HCT116 (cell line): ENCODE measurements around the gene TMEM187. TPM values are rescaled to one million over a fixed set of nuclear protein-coding genes. Genes with fewer than 3 reads are reported as not detected.

Experiments used
- ATAC-seq: fragments of 200-7000 bp; cut with Tn5 transposase; 2 replicates; pipeline ENCODE4 v1.9.1; 2020; ENCODE audit warnings: mild to moderate bottlenecking, moderate library complexity
- BruUV-seq: library from RNA; stranded (reverse); fragments of 400-500 nt; replicated peaks from 2 replicates; lab custom pipeline; 2021; lab: Mats Ljungman, UMichigan
- CTCF ChIA-PET: fragments of 300-600 bp; sonication (Branson Sonifier 250); formaldehyde crosslinking; loops from one replicate; lab custom pipeline; 2021; ENCODE audit warnings: antibody characterized with exemption; lab: Charles Lee
- POLR2A ChIA-PET: fragments of 300-600, 350-600 bp; sonication (Branson Sonifier 250); formaldehyde crosslinking; loops from one replicate; lab custom pipeline; 2021; ENCODE audit warnings: antibody characterized with exemption; lab: Charles Lee
- RAD21 ChIA-PET, 2 experiments: fragments of 300-600 bp; sonication (Branson Sonifier 250); formaldehyde crosslinking; loops; one replicate each; lab custom pipeline; 2023; ENCODE audit warnings: low total read pairs in 2 of 2; ENCODE audit not compliant: uncharacterized antibody in 2 of 2, unreplicated experiment in 2 of 2, low non-redundant PET in 1 of 2; lab: Charles Lee
- DNase-seq: peaks from one replicate; pipeline ENCODE4 v3.0.0-alpha.2; 2010; ENCODE audit warnings: low read depth, low spot score
- H2AFZ ChIP-seq: fragments of 200-600 bp; shearing (Covaris generic), sonication (generic); 2 replicates; pipeline ENCODE4 v1.6.1; 2017; ENCODE audit warnings: low read depth, mixed run types, mixed read lengths, antibody characterized with exemption, low read length; ENCODE audit not compliant: poor library complexity, severe bottlenecking
- H3K27ac ChIP-seq: 2 replicates; pipeline ENCODE4 v1.5.1; 2012; ENCODE audit warnings: low read depth, low read length
- H3K27me3 ChIP-seq: fragments of 200-600 bp; sonication (generic); 2 replicates; pipeline ENCODE4 v1.6.1; 2016; ENCODE audit warnings: mixed run types, low read length, mixed read lengths; ENCODE audit not compliant: insufficient read depth
- H3K36me3 ChIP-seq, 2 experiments: fragments of 200-500 bp in 1 of 2; fragments of 200-600 bp in 1 of 2; sonication (Bioruptor generic) in 1 of 2; sonication (generic) in 1 of 2; 2 replicates each; pipeline versions ENCODE4 v1.5.1 to v1.6.1; 2014 to 2016; ENCODE audit warnings: low read length in 2 of 2, inconsistent platforms in 1 of 2, mixed read lengths in 1 of 2, mixed run types in 1 of 2; ENCODE audit not compliant: insufficient read depth in 2 of 2, control insufficient read depth in 1 of 2
- H3K4me1 ChIP-seq, 2 experiments: fragments of 200-600 bp in 1 of 2; sonication (generic) in 1 of 2; 2 replicates each; pipeline versions ENCODE4 v1.5.1 to v1.6.1; 2012 to 2017; ENCODE audit warnings: low read length in 2 of 2, inconsistent platforms in 1 of 2, mild to moderate bottlenecking in 1 of 2, mixed read lengths in 1 of 2, mixed run types in 1 of 2, moderate library complexity in 1 of 2; ENCODE audit not compliant: insufficient read depth in 2 of 2, control insufficient read depth in 1 of 2
- H3K4me2 ChIP-seq: fragments of 200-600 bp; sonication (generic); 2 replicates; pipeline ENCODE4 v1.6.1; 2017; ENCODE audit warnings: mixed run types, low read length, mixed read lengths
- H3K4me3 ChIP-seq, 2 experiments: fragments of 200-600 bp in 1 of 2; sonication (generic) in 1 of 2; replicated peaks in 1 of 2; 2 replicates each; pipeline ENCODE4 v1.5.1; 2011 to 2016; ENCODE audit warnings: low read length in 2 of 2, control low read depth in 1 of 2, low read depth in 1 of 2, mild to moderate bottlenecking in 1 of 2, mixed read lengths in 1 of 2, mixed run types in 1 of 2
- H3K79me2 ChIP-seq: fragments of 200-600 bp; sonication (generic); 2 replicates; pipeline ENCODE4 v1.6.1; 2017; ENCODE audit warnings: mild to moderate bottlenecking, mixed run types, low read length, moderate library complexity, mixed read lengths; ENCODE audit not compliant: insufficient read depth
- H3K9ac ChIP-seq: fragments of 200-600 bp; sonication (generic); 2 replicates; pipeline ENCODE4 v1.6.1; 2016; ENCODE audit warnings: low read length, mixed read lengths
- H3K9me2 ChIP-seq: fragments of 200-600 bp; sonication (generic), shearing (Covaris generic); 2 replicates; pipeline ENCODE4 v1.6.1; 2017; ENCODE audit warnings: mixed run types, mild to moderate bottlenecking, moderate library complexity; ENCODE audit not compliant: insufficient read depth
- H3K9me3 ChIP-seq, 2 experiments: fragments of 200-500 bp in 1 of 2; fragments of 200-600 bp in 1 of 2; sonication (Bioruptor generic) in 1 of 2; sonication (generic) in 1 of 2; 2 replicates each; pipeline ENCODE4 v1.6.1; 2014 to 2017; ENCODE audit warnings: low read length in 2 of 2, mixed read lengths in 2 of 2, inconsistent platforms in 1 of 2, low read depth in 1 of 2, mild to moderate bottlenecking in 1 of 2, mixed run types in 1 of 2, moderate library complexity in 1 of 2; ENCODE audit not compliant: control insufficient read depth in 1 of 2, insufficient read depth in 1 of 2
- H4K20me1 ChIP-seq: fragments of 200-600 bp; sonication (generic), shearing (Covaris generic); 2 replicates; pipeline ENCODE4 v1.6.1; 2017; ENCODE audit warnings: mixed run types, mild to moderate bottlenecking, moderate library complexity; ENCODE audit not compliant: insufficient read depth
- CBX3 ChIP-seq: IDR thresholded peaks from 2 replicates; pipeline ENCODE4 v1.6.1; 2012; ENCODE audit warnings: low read depth
- EGR1 ChIP-seq: IDR thresholded peaks from 2 replicates; pipeline ENCODE4 v1.6.1; 2012; ENCODE audit warnings: low read depth
- ELF1 ChIP-seq: IDR thresholded peaks from 2 replicates; pipeline ENCODE4 v1.6.1; 2012; ENCODE audit warnings: low read depth, borderline replicate concordance
- EZH2 ChIP-seq: fragments of 200-600 bp; sonication (generic); IDR thresholded peaks from 2 replicates; pipeline ENCODE4 v1.6.1; 2017; ENCODE audit warnings: antibody characterized with exemption, mixed run types
- FOSL1 ChIP-seq: IDR thresholded peaks from 2 replicates; pipeline ENCODE4 v1.6.1; 2012; ENCODE audit warnings: low read depth
- JUND ChIP-seq: IDR thresholded peaks from 2 replicates; pipeline ENCODE4 v1.6.1; 2012
- POLR2A ChIP-seq: IDR thresholded peaks from 2 replicates; pipeline ENCODE4 v1.7.0; 2011; ENCODE audit warnings: borderline replicate concordance; ENCODE audit not compliant: insufficient read depth, insufficient read length; ENCODE audit errors: extremely low read depth
- POLR2AphosphoS5 ChIP-seq: IDR thresholded peaks from 2 replicates; pipeline ENCODE4 v1.6.1; 2011; ENCODE audit warnings: mild to moderate bottlenecking, low read depth, low read length, moderate library complexity
- RAD21 ChIP-seq: IDR thresholded peaks from 2 replicates; pipeline ENCODE4 v1.6.1; 2012; ENCODE audit warnings: low read depth, mild to moderate bottlenecking
- SIN3A ChIP-seq: IDR thresholded peaks from 2 replicates; pipeline ENCODE4 v1.6.1; 2012; ENCODE audit warnings: low read depth
- SP1 ChIP-seq: IDR thresholded peaks from 2 replicates; pipeline ENCODE4 v1.6.1; 2012; ENCODE audit warnings: low read depth
- SRF ChIP-seq: IDR thresholded peaks from 2 replicates; pipeline ENCODE4 v1.6.1; 2012; ENCODE audit warnings: low read depth
- TCF7L2 ChIP-seq: IDR thresholded peaks from 2 replicates; pipeline ENCODE4 v1.7.0; 2011; ENCODE audit warnings: borderline replicate concordance, inconsistent platforms; ENCODE audit not compliant: insufficient read depth, insufficient read length; ENCODE audit errors: extremely low read depth
- ZFX ChIP-seq: fragments of 450-650 bp; IDR thresholded peaks from 2 replicates; pipeline ENCODE4 v1.6.1; 2017
- ZNF274 ChIP-seq: fragments of 200-500 bp; sonication (Bioruptor generic); IDR thresholded peaks from 2 replicates; pipeline ENCODE4 v1.6.1; 2014; ENCODE audit warnings: mild to moderate bottlenecking, low read depth, low read length, inconsistent platforms
- intact Hi-C: fragments of 100-400 bp; cut with micrococcal nuclease; formaldehyde crosslinking; loops from 2 replicates; pipeline ENCODE4 v1.10.0; 2022
- total RNA-seq: library from RNA; stranded (reverse); gene quantifications from one replicate; pipeline ENCODE4 v1.2.1, GENCODE V29; 2021; ENCODE audit not compliant: unreplicated experiment
- TF ChIP-seq, protein P1 (sequence below): IDR thresholded peaks from 2 replicates; pipeline ENCODE4 v1.6.1; 2012
- TF ChIP-seq, protein P2 (sequence below): IDR thresholded peaks from 2 replicates; pipeline ENCODE4 v1.6.1; 2012; ENCODE audit warnings: low read depth
- TF ChIP-seq, protein P3 (sequence below): IDR thresholded peaks from 2 replicates; pipeline ENCODE4 v1.6.1; 2011; ENCODE audit warnings: mild to moderate bottlenecking, low read length, moderate library complexity; ENCODE audit not compliant: insufficient replicate concordance; ENCODE audit errors: extremely low read depth

The TMEM187 gene
- total RNA-seq, 1 experiment from 2014 or later, result 12.6 TPM

DNA sequence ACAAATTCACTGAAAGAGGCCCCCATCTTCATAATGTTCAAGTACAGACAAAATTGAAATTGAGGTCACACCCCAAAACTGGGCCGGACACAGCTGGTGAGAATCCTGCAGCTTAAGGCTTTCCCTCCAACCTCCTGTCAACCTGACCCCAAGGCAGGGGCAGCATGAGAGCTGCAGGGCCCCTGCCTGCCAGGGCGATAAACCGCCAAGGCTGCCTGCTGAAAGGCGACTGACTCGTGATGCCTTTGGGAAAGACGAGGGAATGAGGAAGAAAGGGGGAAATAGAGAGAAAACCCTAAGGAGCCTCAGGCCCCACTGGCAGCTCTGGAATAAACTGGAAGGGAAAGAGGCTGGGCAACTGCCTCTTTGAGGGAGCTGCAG is 54.5 kb downstream of the TMEM187 start:
- Histone ChIP-seq H3K9me2 (no peaks in the 10 kb centered on the region), H3K79me2 (no peaks in the 10 kb centered on the region), H3K9me3 (no peaks in the 10 kb centered on the region), H3K4me2 (no peak overlapping the region), H3K4me3 (no peak overlapping the region), H2AFZ (no peak overlapping the region), H3K27ac (no peak overlapping the region), H3K9ac (no peak overlapping the region), H3K36me3 (no peaks in the 10 kb centered on the region; a peak in 1 of 4 replicates), H3K4me1 (peaks cover 0 to 8% of the 10 kb centered on the region in 2 experiments; a peak in 2 of 4 replicates), H3K27me3 (no peaks in the 10 kb centered on the region), H4K20me1 (no peaks in the 10 kb centered on the region)
- ChIA-PET POLR2A (no interaction called here), RAD21 (no interaction called here), CTCF (no interaction called here)
- intact Hi-C loops, result no loop called here
- DNase-seq, result no peak
- no peak for ATAC-seq
- TF ChIP-seq SIN3A, result no peak
- TF ChIP-seq TCF7L2, result no peak
- TF ChIP-seq, protein P1, sequence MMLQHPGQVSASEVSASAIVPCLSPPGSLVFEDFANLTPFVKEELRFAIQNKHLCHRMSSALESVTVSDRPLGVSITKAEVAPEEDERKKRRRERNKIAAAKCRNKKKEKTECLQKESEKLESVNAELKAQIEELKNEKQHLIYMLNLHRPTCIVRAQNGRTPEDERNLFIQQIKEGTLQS, result no peak
- no peak for TF ChIP-seq EGR1
- TF ChIP-seq CBX3, result no peak
- no peak for TF ChIP-seq POLR2AphosphoS5
- TF ChIP-seq POLR2A, result no peak
- no peak for TF ChIP-seq ZNF274
- TF ChIP-seq ELF1, result no peak
- TF ChIP-seq JUND, result no peak
- TF ChIP-seq EZH2, result no peak
- no peak for TF ChIP-seq RAD21
- TF ChIP-seq FOSL1, result no peak
- TF ChIP-seq, protein P2, sequence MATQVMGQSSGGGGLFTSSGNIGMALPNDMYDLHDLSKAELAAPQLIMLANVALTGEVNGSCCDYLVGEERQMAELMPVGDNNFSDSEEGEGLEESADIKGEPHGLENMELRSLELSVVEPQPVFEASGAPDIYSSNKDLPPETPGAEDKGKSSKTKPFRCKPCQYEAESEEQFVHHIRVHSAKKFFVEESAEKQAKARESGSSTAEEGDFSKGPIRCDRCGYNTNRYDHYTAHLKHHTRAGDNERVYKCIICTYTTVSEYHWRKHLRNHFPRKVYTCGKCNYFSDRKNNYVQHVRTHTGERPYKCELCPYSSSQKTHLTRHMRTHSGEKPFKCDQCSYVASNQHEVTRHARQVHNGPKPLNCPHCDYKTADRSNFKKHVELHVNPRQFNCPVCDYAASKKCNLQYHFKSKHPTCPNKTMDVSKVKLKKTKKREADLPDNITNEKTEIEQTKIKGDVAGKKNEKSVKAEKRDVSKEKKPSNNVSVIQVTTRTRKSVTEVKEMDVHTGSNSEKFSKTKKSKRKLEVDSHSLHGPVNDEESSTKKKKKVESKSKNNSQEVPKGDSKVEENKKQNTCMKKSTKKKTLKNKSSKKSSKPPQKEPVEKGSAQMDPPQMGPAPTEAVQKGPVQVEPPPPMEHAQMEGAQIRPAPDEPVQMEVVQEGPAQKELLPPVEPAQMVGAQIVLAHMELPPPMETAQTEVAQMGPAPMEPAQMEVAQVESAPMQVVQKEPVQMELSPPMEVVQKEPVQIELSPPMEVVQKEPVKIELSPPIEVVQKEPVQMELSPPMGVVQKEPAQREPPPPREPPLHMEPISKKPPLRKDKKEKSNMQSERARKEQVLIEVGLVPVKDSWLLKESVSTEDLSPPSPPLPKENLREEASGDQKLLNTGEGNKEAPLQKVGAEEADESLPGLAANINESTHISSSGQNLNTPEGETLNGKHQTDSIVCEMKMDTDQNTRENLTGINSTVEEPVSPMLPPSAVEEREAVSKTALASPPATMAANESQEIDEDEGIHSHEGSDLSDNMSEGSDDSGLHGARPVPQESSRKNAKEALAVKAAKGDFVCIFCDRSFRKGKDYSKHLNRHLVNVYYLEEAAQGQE, result no peak
- no peak for TF ChIP-seq ZFX
- TF ChIP-seq SP1, result no peak
- no peak for TF ChIP-seq SRF
- TF ChIP-seq, protein P3, sequence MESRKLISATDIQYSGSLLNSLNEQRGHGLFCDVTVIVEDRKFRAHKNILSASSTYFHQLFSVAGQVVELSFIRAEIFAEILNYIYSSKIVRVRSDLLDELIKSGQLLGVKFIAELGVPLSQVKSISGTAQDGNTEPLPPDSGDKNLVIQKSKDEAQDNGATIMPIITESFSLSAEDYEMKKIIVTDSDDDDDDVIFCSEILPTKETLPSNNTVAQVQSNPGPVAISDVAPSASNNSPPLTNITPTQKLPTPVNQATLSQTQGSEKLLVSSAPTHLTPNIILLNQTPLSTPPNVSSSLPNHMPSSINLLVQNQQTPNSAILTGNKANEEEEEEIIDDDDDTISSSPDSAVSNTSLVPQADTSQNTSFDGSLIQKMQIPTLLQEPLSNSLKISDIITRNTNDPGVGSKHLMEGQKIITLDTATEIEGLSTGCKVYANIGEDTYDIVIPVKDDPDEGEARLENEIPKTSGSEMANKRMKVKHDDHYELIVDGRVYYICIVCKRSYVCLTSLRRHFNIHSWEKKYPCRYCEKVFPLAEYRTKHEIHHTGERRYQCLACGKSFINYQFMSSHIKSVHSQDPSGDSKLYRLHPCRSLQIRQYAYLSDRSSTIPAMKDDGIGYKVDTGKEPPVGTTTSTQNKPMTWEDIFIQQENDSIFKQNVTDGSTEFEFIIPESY, result no peak
- BruUV-seq, result no TSS peak
